ENCODE data around the gene RAPGEF6. TPM values are rescaled to one million over a fixed set of nuclear protein-coding genes. Genes with fewer than 3 reads are reported as not detected.
A peak's percentile ranks its signal among the peaks of the same experiment; 100 is the strongest.

Gene RAPGEF6
- total RNA-seq, 4 donors from 2014 or later: 7.2 to 11.7 (median 8.5) TPM

DNA sequence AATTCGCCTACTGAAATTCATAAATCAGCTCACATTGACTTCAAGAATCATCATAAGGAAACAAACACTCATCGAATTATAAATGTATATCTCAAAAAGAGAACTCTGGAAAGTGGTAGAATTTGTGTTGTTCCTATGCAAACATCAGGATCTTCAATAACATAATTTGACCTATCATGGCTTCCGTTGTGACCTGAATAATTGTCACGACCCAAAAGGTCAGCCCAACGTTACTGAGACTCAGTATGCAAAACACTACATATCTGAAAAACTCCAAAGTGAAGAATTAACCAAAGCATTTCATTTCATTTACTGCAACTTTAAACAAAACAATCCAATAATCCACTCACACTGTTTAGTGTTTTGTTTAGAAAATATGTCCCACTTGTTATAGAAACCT, 1.2 kb downstream of the RAPGEF6 start:
- ATAC-seq (no peak), DNase-seq (no peak)
- Histone ChIP-seq H3K4me1 (peaks cover 32 to 50% of the 10 kb centered on the region in 2 donors), H3K27ac (peak overlapping the region; percentile 96 to 99 (median 98)), H3K9me3 (no peaks in the 10 kb centered on the region), H3K36me3 (no peaks in the 10 kb centered on the region), H3K4me3 (peak overlapping the region; percentile 74 to 97 (median 82)), H3K27me3 (no peaks in the 10 kb centered on the region)
- in situ Hi-C loops (cut with MboI; ENCODE audit: low sequenced_read_pairs in 4 of 4): loop anchor here in 3 of 4 donors (5.0 to 25.0 kb wide), 3 partner anchors 161 to 472 kb away; partner anchors contain the start of genes FNIP1 (in 3 of the 3), HINT1 (in 1 of the 3) and LYRM7 (in 1 of the 3)
- intact Hi-C loops (cut with DNase I; ENCODE audit: low total_unique reads): loop anchor here (1.0 to 10.0 kb wide), 3 partner anchors 39 to 861 kb away; partner anchors contain the start of gene IRF1
- no peak for TF ChIP-seq POLR2A (IDR thresholded peaks at IDR 0.05)
- TF ChIP-seq, protein P1, sequence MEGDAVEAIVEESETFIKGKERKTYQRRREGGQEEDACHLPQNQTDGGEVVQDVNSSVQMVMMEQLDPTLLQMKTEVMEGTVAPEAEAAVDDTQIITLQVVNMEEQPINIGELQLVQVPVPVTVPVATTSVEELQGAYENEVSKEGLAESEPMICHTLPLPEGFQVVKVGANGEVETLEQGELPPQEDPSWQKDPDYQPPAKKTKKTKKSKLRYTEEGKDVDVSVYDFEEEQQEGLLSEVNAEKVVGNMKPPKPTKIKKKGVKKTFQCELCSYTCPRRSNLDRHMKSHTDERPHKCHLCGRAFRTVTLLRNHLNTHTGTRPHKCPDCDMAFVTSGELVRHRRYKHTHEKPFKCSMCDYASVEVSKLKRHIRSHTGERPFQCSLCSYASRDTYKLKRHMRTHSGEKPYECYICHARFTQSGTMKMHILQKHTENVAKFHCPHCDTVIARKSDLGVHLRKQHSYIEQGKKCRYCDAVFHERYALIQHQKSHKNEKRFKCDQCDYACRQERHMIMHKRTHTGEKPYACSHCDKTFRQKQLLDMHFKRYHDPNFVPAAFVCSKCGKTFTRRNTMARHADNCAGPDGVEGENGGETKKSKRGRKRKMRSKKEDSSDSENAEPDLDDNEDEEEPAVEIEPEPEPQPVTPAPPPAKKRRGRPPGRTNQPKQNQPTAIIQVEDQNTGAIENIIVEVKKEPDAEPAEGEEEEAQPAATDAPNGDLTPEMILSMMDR (IDR thresholded peaks at IDR 0.05 in 4 of 5, conservative IDR thresholded peaks at IDR 0.05 in 1 of 5): no peak

DNA sequence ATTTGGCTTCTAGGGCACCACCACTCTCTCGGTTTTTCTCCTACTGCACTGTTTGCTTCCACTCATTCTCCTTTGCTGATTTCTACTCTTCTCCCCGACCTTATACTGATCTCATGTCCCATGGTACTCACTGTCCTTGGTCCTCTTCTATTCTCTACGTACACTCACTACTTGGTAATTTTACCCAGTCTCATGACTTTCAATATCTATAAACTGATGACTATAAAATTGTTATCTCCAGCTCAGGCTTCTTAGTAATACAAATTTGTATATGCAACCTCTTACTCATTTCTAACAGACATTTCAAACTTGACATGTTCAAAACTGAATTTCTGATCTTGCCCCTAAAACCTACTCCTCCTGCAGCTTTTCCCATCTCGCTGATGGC, 4.1 kb downstream of the RAPGEF6 start:
- peaks cover 31 to 50% of the 10 kb centered on the region in 2 donors for H3K4me1 ChIP-seq
- H3K27ac ChIP-seq: no peak overlapping the region
- TF ChIP-seq, protein P1 (IDR thresholded peaks at IDR 0.05 in 4 of 5, conservative IDR thresholded peaks at IDR 0.05 in 1 of 5): no peak
- no peak for TF ChIP-seq POLR2A (IDR thresholded peaks at IDR 0.05)
- in situ Hi-C loops (cut with MboI; ENCODE audit: low sequenced_read_pairs in 4 of 4): loop anchor here in 3 of 4 donors (5.0 to 25.0 kb wide), 3 partner anchors 164 to 469 kb away; partner anchors contain the start of genes FNIP1 (in 3 of the 3), HINT1 (in 1 of the 3) and LYRM7 (in 1 of the 3)
- no peaks in the 10 kb centered on the region for H3K27me3 ChIP-seq
- no peaks in the 10 kb centered on the region for H3K36me3 ChIP-seq
- H3K4me3 ChIP-seq: no peak overlapping the region
- intact Hi-C loops (cut with DNase I; ENCODE audit: low total_unique reads): loop anchor here (10.0 kb wide), 1 partner anchor 864 kb away; the partner anchor contains the start of gene IRF1
- DNase-seq (no peak), ATAC-seq (no peak)
- H3K9me3 ChIP-seq: no peaks in the 10 kb centered on the region

DNA sequence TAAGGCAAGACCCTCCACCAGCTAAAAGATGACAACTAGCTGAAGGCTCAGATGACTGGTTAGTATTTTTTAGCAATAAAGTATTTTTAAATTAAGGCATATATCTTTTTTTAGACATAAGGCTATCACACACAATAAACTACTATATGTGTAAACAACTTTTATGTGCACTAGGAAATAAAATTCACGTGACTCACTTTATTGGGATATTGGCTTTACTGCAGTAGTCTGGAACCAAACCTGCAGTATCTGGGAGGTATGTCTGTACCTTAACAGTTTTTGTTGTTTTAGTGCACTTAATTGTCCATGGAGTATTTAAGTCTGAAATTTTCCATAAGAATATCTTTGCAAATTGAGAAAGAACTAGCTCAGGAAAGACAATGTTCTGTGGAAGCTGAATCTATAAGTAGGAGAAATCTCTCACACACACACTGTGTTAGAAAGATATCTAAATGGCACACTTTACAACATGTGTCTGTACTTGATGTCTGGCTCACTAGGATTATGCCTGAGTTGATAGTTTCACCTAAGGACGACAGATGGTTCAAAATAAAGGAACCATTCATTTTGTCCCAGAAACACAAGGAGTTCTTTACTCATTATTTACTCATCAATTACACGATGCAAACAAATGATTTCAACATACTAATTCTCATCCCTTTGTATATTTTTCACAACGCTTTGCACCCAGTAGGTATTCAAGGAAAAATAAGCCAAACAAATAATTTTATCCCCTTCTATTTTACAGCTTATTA, 4.6 kb downstream of the RAPGEF6 start:
- Histone ChIP-seq H3K36me3 (no peaks in the 10 kb centered on the region), H3K4me1 (peaks cover 31 to 50% of the 10 kb centered on the region in 2 donors), H3K27me3 (no peaks in the 10 kb centered on the region), H3K4me3 (no peak overlapping the region), H3K27ac (no peak overlapping the region), H3K9me3 (no peaks in the 10 kb centered on the region)
- in situ Hi-C loops (cut with MboI; ENCODE audit: low sequenced_read_pairs in 4 of 4): loop anchor here in 3 of 4 donors (5.0 to 25.0 kb wide), 3 partner anchors 164 to 468 kb away; partner anchors contain the start of genes FNIP1 (in 3 of the 3), HINT1 (in 1 of the 3) and LYRM7 (in 1 of the 3)
- intact Hi-C loops (cut with DNase I; ENCODE audit: low total_unique reads): loop anchor here (10.0 kb wide), 1 partner anchor 864 kb away; the partner anchor contains the start of gene IRF1
- DNase-seq: no peak
- no peak for TF ChIP-seq POLR2A (IDR thresholded peaks at IDR 0.05)
- TF ChIP-seq, protein P1 (IDR thresholded peaks at IDR 0.05 in 4 of 5, conservative IDR thresholded peaks at IDR 0.05 in 1 of 5): no peak
- ATAC-seq: no peak

DNA sequence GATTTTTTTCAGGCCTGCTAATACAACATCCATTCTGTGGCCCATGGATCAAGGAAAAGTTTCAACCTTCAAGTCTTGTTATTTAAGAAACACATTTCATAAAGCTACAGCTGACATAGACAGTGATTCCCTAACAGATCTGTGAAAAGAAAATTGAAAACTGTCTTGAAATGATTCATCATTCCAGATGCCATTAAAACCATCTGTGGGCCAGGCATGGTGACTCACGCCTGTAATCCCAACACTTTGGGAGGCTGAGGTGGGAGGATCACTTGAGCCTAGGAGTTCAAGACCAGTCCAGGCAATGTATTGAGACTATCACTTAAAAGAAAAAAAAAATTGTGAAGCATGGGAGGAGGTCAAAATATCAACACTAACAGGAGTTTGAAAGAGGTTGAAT, 6.0 kb downstream of the RAPGEF6 start:
- Histone ChIP-seq H3K4me3 (no peak overlapping the region), H3K36me3 (no peaks in the 10 kb centered on the region), H3K4me1 (peaks cover 27 to 48% of the 10 kb centered on the region in 2 donors), H3K27ac (no peak overlapping the region), H3K9me3 (no peaks in the 10 kb centered on the region), H3K27me3 (no peaks in the 10 kb centered on the region)
- intact Hi-C loops (cut with DNase I; ENCODE audit: low total_unique reads) (no loop called here), in situ Hi-C loops (cut with MboI; ENCODE audit: low sequenced_read_pairs in 4 of 4) (loop anchor here in 1 of 4 donors (25.0 kb wide), 1 partner anchor 467 kb away; the partner anchor contains the start of genes HINT1 and LYRM7)
- no peak for DNase-seq
- ATAC-seq: no peak
- no peak for TF ChIP-seq POLR2A (IDR thresholded peaks at IDR 0.05)
- TF ChIP-seq, protein P1 (IDR thresholded peaks at IDR 0.05 in 4 of 5, conservative IDR thresholded peaks at IDR 0.05 in 1 of 5): no peak
